Gastroesophageal sphincter (tissue), 3 donors: Measurements from ENCODE around the gene CRIM1.

Source experiments
- CTCF ChIP-seq, 4 experiments: fragments of 200-600 bp in 2 of 4; fragments of 450-650 bp in 2 of 4; sonication (generic) in 1 of 4; IDR thresholded peaks; one replicate each; pipeline ENCODE4 v1.5.1; 2017 to 2019; ENCODE audit warnings: antibody characterized with exemption in 4 of 4, mild to moderate bottlenecking in 2 of 4, moderate library complexity in 2 of 4
- POLR2A ChIP-seq, 2 donors: fragments of 450-650 bp; IDR thresholded peaks; one replicate each; pipeline ENCODE4 v1.6.1; 2017; ENCODE audit warnings: antibody characterized with exemption in 2 of 2, mild to moderate bottlenecking in 2 of 2, moderate library complexity in 1 of 2

GRCh38 chr2:36367486-36367885 is 11.9 kb downstream of the CRIM1 start:
- TF ChIP-seq CTCF (IDR thresholded peaks at IDR 0.05) (no peak), POLR2A (IDR thresholded peaks at IDR 0.05) (no peak)
